NB4 (cell line): ENCODE measurements around the gene ASXL2.

ENCODE experiments used
- DNase-seq: peaks from one replicate; pipeline ENCODE4 v3.0.0; 2010; ENCODE audit warnings: low read depth
- H3K4me3 ChIP-seq: one replicate; pipeline ENCODE4 v1.5.1; 2011; ENCODE audit warnings: mild to moderate bottlenecking, low read depth, low read length, moderate library complexity
- MYC ChIP-seq: IDR thresholded peaks from 2 replicates; pipeline ENCODE4 v1.6.1; 2011; ENCODE audit warnings: low read depth, low read length
- POLR2A ChIP-seq: IDR thresholded peaks from 2 replicates; pipeline ENCODE4 v1.6.1; 2011; ENCODE audit warnings: mild to moderate bottlenecking; ENCODE audit not compliant: insufficient read length; ENCODE audit errors: extremely low read depth
- TF ChIP-seq, protein P1 (sequence below): IDR thresholded peaks from one replicate; pipeline ENCODE4 v1.5.1; 2012; ENCODE audit warnings: low read depth, low read length
- TF ChIP-seq, protein P2 (sequence below): IDR thresholded peaks from 2 replicates; pipeline ENCODE4 v1.6.1; 2011; ENCODE audit warnings: low read depth, low read length

ASXL2 gene

DNA sequence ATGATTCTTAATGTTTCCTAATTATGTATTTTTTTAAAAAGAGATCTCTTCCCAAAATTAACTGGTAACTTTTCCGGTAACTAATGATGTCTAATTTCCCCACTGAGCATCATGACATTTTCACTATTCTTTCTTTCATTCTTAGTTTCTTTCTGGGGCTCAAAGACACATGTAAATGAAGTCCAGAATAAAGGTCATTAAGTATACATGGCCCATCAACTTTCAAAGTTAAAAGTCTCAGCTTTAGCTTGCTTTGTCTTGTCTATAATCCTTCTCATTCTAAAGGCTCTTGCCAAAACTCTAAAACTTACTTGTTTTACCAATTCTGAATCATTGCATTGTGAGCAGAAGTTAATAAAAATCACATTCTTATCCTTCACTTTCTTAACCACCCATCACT lies 53.6 kb downstream of the ASXL2 start:
- TF ChIP-seq, protein P1, sequence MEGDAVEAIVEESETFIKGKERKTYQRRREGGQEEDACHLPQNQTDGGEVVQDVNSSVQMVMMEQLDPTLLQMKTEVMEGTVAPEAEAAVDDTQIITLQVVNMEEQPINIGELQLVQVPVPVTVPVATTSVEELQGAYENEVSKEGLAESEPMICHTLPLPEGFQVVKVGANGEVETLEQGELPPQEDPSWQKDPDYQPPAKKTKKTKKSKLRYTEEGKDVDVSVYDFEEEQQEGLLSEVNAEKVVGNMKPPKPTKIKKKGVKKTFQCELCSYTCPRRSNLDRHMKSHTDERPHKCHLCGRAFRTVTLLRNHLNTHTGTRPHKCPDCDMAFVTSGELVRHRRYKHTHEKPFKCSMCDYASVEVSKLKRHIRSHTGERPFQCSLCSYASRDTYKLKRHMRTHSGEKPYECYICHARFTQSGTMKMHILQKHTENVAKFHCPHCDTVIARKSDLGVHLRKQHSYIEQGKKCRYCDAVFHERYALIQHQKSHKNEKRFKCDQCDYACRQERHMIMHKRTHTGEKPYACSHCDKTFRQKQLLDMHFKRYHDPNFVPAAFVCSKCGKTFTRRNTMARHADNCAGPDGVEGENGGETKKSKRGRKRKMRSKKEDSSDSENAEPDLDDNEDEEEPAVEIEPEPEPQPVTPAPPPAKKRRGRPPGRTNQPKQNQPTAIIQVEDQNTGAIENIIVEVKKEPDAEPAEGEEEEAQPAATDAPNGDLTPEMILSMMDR = no peak
- no peak for TF ChIP-seq MYC
- TF ChIP-seq, protein P2, sequence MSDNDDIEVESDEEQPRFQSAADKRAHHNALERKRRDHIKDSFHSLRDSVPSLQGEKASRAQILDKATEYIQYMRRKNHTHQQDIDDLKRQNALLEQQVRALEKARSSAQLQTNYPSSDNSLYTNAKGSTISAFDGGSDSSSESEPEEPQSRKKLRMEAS = no peak
- TF ChIP-seq POLR2A = no peak
- no peak for DNase-seq
- no peak overlapping the region for H3K4me3 ChIP-seq

- H3K4me3 ChIP-seq = no peak overlapping the region
- no peak for DNase-seq
- no peak for TF ChIP-seq MYC
- TF ChIP-seq, protein P2 = no peak
- TF ChIP-seq POLR2A = no peak
- TF ChIP-seq, protein P1 = no peak
These were observed 54.1 kb downstream of the ASXL2 start for GRCh38 chr2:25824216-25824615.

DNA sequence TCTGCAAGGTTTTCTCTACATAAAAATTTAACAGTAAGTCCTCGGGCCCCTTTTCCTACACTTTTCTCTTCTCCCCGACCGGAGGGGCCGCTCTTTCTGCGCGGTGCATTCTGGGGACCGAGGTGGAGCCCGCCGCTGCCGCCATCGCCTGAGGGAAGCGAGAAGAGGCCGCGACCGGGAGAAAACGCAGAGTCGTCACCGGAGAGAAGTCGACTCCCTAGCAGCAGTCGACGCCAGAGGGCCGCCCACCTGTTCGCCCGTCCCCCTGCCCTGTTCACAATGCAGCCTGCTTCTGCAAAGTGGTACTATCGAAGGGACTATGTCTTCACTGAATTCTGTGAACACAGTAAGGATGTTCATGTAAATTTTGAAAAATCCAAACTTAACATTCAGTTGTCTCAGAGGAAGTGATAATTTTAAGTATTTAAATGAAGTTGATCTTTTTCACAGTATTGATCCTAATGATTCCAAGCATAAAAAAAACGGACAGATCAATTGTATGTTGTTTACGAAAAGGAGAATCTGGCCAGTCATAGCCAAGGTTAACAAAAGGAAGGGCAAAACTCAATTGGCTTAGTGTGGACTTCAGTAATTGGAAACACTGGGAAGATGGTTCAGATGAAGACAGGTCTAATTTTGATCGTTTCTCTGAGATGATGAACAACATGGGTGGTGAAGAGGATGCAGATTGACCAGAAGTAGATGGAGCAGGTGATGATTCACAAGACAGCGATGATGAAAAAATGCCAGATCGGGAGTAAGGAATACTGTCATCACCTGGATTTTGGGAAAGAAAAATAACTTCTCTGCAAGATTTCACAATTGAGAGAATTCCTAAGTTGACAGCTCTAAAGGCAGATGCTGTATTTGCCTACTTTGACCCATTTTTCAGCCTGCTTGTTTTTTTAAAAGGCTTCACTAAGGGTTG lies 55.8 kb downstream of the ASXL2 start:
- no peak for DNase-seq
- TF ChIP-seq POLR2A = no peak
- no peak for TF ChIP-seq MYC
- TF ChIP-seq, protein P1 = no peak
- TF ChIP-seq, protein P2 = no peak
- no peak overlapping the region for H3K4me3 ChIP-seq

GRCh38 chr2:25821225-25822056 lies 56.8 kb downstream of the ASXL2 start:
- TF ChIP-seq, protein P2 = no peak
- TF ChIP-seq MYC (no peak), POLR2A (no peak)
- TF ChIP-seq, protein P1 = no peak
- H3K4me3 ChIP-seq = no peak overlapping the region
- no peak for DNase-seq

DNA sequence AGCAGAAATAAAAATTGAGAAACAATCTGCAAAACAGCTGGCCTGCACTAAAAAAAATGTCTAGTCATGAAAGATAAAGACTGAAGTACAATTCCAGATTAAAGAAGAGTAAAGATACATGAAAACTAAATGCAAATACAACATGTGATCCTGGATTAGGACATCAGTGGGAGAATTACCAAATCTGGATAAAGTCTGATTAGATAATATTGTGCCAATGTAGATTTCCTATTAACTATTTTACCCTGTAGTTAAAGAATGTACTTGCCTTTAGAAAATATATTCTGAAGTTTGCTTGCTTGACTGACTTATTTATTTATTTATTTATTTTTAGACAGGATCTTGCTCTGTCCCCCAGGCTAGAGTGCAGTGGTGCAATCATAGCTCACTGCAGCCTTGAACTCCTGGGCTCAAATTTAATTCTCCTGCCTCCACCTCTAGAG lies 58.7 kb downstream of the ASXL2 start:
- TF ChIP-seq MYC (no peak), POLR2A (no peak)
- TF ChIP-seq, protein P2 = no peak
- TF ChIP-seq, protein P1 = no peak
- no peak for DNase-seq
- no peak overlapping the region for H3K4me3 ChIP-seq
